Measurements from ENCODE around the gene LIN9.

The LIN9 gene

DNA sequence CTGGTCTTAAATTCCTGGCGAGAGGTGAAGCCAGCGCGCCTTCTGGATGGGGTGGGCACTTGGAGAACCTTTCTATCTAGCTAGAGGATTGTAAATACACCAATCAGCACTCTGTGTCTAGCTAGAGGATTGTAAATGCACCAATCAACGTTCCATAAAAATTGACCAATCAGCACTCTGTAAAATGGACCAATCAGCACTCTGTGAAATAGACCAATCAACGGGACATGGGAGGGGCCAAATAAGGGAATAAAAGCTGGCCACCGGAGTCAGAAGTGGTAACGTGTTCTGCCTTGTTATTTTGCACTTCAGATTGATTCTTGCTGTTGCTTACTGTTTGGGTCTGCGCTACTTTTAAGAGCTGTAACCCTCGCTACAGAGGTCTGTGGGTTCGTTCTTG is 12.0 kb upstream of the LIN9 start:
- no peak for DNase-seq

DNA sequence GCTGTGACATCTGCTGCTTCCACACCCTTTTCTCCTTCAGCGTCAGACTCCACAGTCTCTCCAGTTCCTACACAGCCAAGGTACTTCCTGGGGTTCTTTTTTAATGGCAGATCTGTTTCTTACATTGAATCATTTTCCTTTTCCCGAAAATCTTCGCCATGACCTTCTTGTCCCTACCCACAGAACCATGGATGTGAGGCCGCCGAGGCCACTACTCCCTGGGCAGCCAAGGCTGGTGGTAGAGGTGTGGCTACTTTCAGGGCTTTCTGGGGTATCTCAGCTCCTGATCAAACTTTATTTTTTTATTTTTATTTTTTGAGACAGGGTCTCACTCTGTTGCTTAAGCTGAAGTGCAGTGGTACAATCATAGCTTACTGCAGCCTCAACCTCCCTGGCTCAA is 9.5 kb upstream of the LIN9 start:
- DNase-seq: no peak

- DNase-seq: no peak
These were observed 5.1 kb upstream of the LIN9 start for GRCh38 chr1:226314055-226314454.

- no peak for DNase-seq
These were observed 3.1 kb upstream of the LIN9 start for GRCh38 chr1:226312065-226312464.

- no peak for DNase-seq
These were observed 2.4 kb upstream of the LIN9 start for GRCh38 chr1:226311376-226311775.

- DNase-seq: no peak
These were observed 1.8 kb upstream of the LIN9 start for GRCh38 chr1:226310637-226311195.

DNA sequence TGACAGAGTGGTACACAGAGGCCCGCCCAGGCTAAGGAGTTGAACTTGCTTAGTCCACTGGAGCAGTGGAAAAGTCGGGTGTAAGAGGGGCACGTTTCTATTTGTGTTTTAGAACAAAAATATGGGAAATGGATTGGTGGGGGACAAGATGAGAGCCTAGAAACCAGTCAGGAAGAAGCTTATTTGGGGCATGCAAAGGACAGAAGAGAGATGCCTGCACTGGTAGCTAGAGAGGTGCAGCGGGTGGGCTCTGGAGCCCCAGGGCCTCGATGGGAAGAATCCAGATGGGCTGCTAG is 1.2 kb upstream of the LIN9 start:
- no peak for DNase-seq

- DNase-seq: peak; percentile 18
These were observed 657 bp upstream of the LIN9 start for GRCh38 chr1:226309398-226310244.

- peak; percentile 44 for DNase-seq
These were observed 720 bp downstream of the LIN9 start for GRCh38 chr1:226308166-226308722.

GRCh38 chr1:226306425-226306824 is 2.5 kb downstream of the LIN9 start:
- DNase-seq: no peak

- no peak for DNase-seq
These were observed 3.8 kb downstream of the LIN9 start for GRCh38 chr1:226305184-226305583.

GRCh38 chr1:226304291-226304955 is 4.5 kb downstream of the LIN9 start:
- no peak for DNase-seq

GRCh38 chr1:226302731-226303130 is 6.2 kb downstream of the LIN9 start:
- DNase-seq: no peak

DNA sequence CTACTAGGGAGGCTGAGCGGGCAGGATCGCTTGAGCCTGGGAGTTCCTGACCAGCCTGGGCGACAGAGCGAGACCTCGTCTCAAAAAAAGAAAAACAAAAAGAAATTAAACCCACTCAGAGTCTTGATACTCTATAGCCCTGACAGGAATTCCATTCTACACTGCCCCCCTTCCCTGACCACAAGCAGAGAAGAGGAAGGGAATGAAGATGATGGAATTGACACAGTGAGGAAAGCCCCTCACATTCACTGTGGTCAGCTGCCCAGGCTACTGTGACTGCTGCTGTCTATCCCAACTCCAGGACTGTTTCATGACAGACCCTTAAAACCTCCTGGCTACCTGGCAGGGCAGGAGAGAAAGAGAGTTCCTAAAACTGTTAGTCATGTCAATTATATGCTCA is 12.1 kb downstream of the LIN9 start:
- no peak for DNase-seq

GRCh38 chr1:226293553-226293920 is 15.4 kb downstream of the LIN9 start:
- DNase-seq: no peak

GRCh38 chr1:226292874-226293552 is 16.0 kb downstream of the LIN9 start:
- no peak for DNase-seq

DNA sequence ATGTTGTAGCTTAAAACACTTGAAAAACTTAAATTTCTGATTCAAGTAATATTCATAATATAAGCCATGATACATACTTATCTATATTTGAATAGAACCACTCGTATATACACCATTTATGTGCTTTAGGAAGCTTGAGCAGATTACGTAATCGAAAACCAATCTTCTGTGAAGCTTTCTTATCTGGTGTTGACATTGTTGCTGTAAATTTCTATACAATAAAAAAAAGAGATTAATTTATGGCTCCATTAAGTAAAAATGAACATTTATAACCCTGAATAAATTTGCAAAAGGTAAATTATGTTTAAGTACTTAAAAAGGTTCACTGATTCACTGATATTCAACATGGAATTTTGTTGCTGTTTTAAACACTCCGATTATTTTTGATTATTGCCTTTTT is 21.4 kb downstream of the LIN9 start:
- DNase-seq: no peak

DNA sequence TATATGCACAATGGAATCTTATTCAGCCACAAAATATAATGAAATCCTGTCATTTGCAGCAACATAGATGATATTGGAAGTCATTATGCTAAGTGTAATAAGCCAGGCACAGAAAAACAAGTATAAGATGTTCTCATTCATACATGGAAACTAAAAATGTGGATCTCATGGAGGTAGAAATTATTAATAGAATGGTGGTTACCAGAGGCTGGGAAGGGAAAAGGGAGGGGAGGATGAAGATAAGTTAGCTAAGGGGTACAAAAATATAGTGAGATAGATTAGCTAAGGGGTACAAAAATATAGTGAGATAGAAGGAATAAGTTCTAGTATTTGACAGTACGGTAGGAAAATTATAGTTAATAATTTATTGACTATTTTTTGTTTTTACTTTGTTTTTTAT is 27.9 kb downstream of the LIN9 start:
- no peak for DNase-seq

DNA sequence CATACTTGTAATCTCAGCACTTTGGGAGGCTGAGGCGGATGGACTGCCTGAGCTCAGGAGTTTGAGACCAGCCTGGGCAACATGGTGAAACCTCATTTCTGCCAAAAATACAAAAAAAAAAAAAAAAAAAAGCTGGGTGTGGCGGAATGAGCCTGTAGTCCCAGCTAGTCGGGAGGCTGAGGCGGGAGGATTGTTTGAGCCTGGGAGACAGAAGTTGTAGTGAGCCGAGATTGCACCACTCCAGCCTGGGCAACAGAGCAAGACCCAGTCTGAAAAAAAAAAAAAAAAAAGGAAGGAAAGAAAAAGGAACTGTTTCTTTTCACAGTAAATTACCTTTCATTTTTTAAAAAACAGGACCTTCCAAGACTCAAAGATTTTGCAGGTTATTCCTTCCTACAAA is 29.5 kb downstream of the LIN9 start:
- no peak for DNase-seq

DNA sequence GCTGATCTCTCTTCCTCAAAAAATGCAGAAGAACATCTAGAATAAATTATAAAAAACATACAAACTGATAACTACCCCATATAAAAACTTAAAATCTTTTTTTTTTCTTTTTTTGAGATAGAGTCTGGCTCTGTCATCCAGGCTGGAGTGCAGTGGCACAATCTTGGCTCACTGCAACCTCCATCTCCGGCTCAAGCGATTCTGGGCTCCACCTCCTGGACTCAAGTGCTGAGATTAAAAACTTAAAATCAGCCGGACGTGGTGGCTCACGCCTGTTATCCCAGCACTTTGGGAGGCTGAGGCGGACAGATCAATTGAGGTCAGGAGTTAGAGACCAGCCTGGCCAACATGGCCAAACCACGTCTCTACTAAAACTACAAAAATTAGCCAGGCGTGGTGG is 31.1 kb downstream of the LIN9 start:
- DNase-seq: no peak

- no peak for DNase-seq
These were observed 32.0 kb downstream of the LIN9 start for GRCh38 chr1:226276987-226277386.

- no peak for DNase-seq
These were observed 32.8 kb downstream of the LIN9 start for GRCh38 chr1:226276077-226276682.

DNA sequence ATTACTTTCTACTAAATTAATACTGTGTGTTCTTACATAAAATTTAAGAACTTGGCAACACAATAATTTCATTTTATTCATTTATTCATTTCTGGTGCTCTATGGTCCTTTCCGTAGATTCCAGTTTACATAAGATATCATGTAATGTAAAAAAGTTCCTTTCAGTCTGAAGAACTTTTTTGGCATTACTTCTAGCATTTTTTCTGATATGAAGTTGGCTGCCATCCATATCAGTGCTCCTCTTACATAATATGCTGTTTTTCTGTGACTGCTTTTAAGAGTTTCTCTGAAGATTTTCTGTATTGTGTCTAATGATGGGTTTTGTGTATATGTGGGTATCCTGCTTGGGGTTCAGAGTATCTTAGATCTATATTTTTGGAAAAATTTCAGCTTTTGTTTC is 34.8 kb downstream of the LIN9 start:
- no peak for DNase-seq
